GM18508 (cell line): ENCODE measurements around the gene MED17.
"Not testable (repeated sequence)": the region's sequence is repeated elsewhere in the genome, so short reads cannot be mapped to it uniquely, and the experiment has no call there.

Source experiments
- ATAC-seq: cut with Tn5 transposase; IDR thresholded peaks from one replicate; pipeline ENCODE4 v1.9.1; 2021; ENCODE audit warnings: moderate number of reproducible peaks; ENCODE audit not compliant: insufficient read depth, unreplicated experiment

Gene MED17

GRCh38 chr11:93784145-93784934 lies at the start of gene MED17:
TSS of gene MED17 (plus strand) at chr11:93784282. CDS start at chr11:93784514, 232 bp downstream.
- ATAC-seq = peak; percentile 91

GRCh38 chr11:93734427-93735222 lies 49.5 kb upstream of the MED17 start:
- ATAC-seq = no peak

- ATAC-seq = no peak
Observed at GRCh38 chr11:93735627-93736026, 48.5 kb upstream of the MED17 start.

- no peak for ATAC-seq
Observed at GRCh38 chr11:93736129-93736528, 48.0 kb upstream of the MED17 start.

- ATAC-seq = no peak
Observed at GRCh38 chr11:93737904-93738612, 46.0 kb upstream of the MED17 start.

- ATAC-seq = no peak
Observed at GRCh38 chr11:93738647-93739081, 45.4 kb upstream of the MED17 start.

- no peak for ATAC-seq
Observed at GRCh38 chr11:93740031-93740729, 43.9 kb upstream of the MED17 start.

- ATAC-seq = peak; percentile 14
Observed at GRCh38 chr11:93740730-93741093, 43.4 kb upstream of the MED17 start.

GRCh38 chr11:93741094-93741881 lies 42.8 kb upstream of the MED17 start, which contains the start of the genes C11orf54 and TAF1D:
TSS of gene C11orf54 (plus strand) at chr11:93741672. CDS start at chr11:93747394, 5,722 bp downstream.
TSS of gene TAF1D (minus strand) at chr11:93741495. CDS start at chr11:93739304, 2,191 bp downstream.
- peak; percentile 72 for ATAC-seq

GRCh38 chr11:93741882-93742226 lies 42.2 kb upstream of the MED17 start:
- ATAC-seq = no peak

- no peak for ATAC-seq
Observed at GRCh38 chr11:93743291-93743690, 40.8 kb upstream of the MED17 start.

- ATAC-seq = no peak
Observed at GRCh38 chr11:93744669-93745004, 39.4 kb upstream of the MED17 start.

- ATAC-seq = not testable (repeated sequence)
Observed at GRCh38 chr11:93745005-93745755, 38.9 kb upstream of the MED17 start.

- ATAC-seq = no peak
Observed at GRCh38 chr11:93746101-93746500, 38.0 kb upstream of the MED17 start.

GRCh38 chr11:93747122-93747521 lies 37.0 kb upstream of the MED17 start:
- peak; percentile 90 for ATAC-seq

GRCh38 chr11:93751001-93751400 lies 33.1 kb upstream of the MED17 start:
- ATAC-seq = no peak

- no peak for ATAC-seq
Observed at GRCh38 chr11:93753241-93753640, 30.8 kb upstream of the MED17 start.

- no peak for ATAC-seq
Observed at GRCh38 chr11:93756748-93757147, 27.3 kb upstream of the MED17 start.

- no peak for ATAC-seq
Observed at GRCh38 chr11:93757301-93757700, 26.8 kb upstream of the MED17 start.
